ENCODE measurements around the gene ORM1.

Gene ORM1

GRCh38 chr9:114288193-114289091 lies 34.5 kb upstream of the ORM1 start:
- no peak for DNase-seq

DNA sequence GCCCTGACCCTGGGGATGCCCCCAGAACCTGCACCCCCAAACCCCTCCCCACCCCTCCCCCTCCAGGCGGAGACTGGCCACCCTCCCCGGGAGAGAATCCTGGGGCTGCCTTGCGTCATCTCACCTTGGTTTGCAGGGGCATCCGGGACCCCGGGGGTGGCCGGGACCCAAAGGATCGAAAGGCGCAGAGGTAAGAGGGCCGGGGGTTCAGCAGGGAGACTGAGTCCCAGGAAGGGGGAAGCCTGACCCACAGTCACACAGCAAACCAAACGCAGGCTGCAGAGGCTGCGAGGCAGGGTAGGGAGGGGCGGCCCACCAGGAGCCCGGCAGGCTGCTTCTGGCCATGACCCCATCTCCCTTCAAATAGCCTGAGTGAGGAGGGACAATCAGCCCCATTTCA lies 33.8 kb upstream of the ORM1 start:
- DNase-seq, result no peak

GRCh38 chr9:114289571-114290481 lies 33.1 kb upstream of the ORM1 start:
- no peak for DNase-seq

- no peak for DNase-seq
Measured at GRCh38 chr9:114290561-114290986, 32.3 kb upstream of the ORM1 start.

- peak; percentile 19 for DNase-seq
Measured at GRCh38 chr9:114291064-114291474, 31.8 kb upstream of the ORM1 start.

- DNase-seq, result no peak
Measured at GRCh38 chr9:114291886-114292590, 30.9 kb upstream of the ORM1 start.

GRCh38 chr9:114294664-114295063 lies 28.2 kb upstream of the ORM1 start:
- no peak for DNase-seq

DNA sequence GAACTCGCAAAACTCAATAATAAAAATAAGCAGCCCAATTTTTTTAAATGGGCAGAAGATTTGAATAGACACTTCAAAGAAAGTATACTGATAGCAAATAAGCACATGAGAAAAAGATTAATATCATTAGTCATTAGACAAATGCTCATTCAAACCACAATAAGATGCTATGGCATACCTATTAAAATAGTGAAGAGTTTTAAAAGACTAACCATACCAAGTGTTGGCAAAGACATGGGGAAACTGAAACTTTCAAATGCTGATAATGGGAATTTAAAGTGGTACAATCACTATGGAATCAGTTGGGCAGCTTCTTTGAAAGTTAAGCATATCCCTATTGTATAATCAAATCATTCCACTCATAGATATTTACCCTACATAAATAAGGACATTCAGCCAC lies 26.6 kb upstream of the ORM1 start:
- DNase-seq, result no peak

GRCh38 chr9:114299286-114300152 lies 23.4 kb upstream of the ORM1 start:
- DNase-seq, result no peak

- no peak for DNase-seq
Measured at GRCh38 chr9:114300153-114300845, 22.6 kb upstream of the ORM1 start.

DNA sequence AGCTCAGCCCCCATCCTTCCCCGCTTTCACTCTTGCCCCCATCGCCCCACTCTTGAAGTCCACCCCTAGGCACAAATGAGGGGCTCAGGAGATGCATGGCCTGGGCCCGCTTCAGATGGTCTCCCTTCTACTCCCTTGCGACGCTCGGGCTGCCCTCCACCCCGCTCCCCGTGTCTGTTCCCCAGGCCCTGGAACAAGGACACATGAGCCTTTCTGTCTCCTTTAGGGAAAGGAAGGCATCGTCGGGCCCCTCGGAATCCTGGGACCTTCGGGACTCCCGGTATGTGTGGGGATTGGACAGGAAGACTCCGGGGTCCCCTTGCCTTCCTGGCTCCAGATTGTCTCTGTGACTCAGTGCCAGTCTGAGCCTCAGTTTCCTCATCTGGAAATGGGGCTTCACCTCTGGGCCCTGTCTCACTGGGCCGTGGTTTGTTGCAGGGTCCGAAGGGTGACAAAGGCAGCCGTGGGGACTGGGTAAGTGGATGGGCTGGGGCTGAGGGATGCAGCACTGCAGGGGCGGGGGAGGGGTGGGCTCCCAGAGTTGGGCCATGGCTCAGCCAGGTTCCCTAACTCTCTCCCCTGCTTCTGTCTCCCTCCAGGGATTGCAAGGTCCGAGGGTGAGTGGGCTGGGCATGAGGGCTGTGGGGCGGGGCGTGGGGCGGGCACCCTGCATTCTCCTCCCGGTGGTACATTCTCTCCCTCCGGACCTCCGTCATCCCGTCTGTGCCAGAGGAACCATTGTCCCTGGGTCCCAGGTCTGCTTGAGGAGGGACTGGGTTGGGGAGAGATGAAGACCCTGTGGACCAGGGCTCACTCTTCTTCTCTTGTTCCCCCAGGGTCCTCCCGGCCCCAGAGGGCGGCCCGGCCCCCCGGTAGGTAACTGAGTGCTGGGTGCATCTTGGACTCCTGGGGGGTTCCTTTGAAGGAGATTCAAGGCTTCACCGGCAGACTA lies 21.8 kb upstream of the ORM1 start:
- DNase-seq, result no peak

- DNase-seq, result no peak
Measured at GRCh38 chr9:114301798-114302565, 20.9 kb upstream of the ORM1 start.

- DNase-seq, result no peak
Measured at GRCh38 chr9:114302727-114303126, 20.2 kb upstream of the ORM1 start.

DNA sequence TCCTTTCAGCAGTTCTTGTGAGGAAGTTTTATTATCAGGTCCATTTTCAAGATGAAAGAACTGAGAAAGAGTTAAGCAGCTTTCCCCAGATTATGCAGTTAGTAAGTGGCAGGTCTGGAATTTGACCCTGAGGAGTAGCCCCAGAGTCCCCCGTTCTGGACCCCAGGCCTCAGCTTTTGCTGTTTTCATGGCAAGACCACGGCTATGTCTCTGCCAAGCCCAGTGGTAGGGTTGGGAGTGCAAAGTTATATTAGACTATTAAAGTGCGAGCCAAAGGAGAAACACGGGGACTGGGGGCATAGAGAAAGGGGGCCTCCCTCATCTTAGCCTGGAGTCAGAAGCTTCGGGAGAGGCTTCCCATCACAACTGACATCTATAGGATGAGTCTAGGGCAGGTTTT lies 19.3 kb upstream of the ORM1 start:
- DNase-seq, result no peak

DNA sequence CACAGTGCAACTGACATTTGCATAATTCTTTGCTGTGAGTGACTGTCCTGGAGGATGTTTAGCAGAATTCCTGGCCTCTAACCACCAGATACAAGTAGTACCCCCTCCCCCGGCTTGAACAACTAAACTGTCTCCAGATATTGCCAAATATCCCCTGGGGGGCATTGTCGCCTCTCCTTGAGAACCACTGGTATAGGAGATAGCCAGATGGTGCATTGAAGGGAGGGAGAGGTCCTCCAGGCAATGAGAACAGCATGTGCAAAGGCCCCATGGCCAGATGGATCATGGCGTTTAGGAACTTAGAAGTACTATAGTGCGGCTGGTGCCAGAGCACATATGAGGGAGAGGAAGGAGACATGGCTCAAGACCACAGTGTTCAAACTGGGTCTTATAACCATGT lies 18.9 kb upstream of the ORM1 start:
- DNase-seq, result no peak

DNA sequence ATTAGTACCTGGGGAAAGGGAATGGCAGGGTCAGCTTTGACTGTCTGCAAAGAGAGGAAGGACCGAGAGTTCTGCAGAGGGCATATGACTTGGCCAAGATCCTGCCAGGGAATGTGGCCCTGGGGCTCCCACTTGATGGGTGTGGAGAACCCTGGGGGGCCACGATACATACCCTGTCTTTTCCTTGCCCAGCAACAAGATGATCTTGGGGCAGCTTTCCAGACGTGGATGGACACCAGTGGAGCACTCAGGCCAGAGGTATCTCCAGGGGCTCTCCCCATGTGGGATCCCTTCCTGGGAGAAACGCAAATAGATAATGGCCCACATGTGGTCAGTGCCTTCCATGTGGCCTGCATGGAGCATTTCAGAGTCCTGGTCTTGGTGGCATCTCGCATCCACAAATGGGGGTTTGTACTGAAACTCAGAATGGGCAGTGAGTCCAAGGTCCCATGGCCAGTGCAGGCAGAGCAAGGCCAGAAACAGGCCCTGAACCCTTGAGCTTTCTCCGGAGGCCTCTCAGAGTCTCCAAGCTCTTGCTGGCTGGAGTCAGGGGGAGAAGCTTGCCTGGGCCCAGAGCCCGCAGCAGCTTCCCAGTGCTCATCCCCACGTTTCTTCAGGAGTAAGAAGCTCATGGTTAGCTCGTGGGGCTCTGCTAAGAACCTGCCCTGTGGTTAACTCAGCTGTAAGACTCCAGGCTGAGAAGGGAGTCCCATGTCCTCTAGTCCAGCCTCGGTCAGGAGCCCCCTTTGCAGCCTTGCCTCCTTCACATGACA lies 18.3 kb upstream of the ORM1 start:
- DNase-seq, result no peak

- no peak for DNase-seq
Measured at GRCh38 chr9:114307899-114308267, 15.0 kb upstream of the ORM1 start.

- no peak for DNase-seq
Measured at GRCh38 chr9:114308361-114308950, 14.4 kb upstream of the ORM1 start.

Data from NCI-H146 (cell line).